Gastroesophageal sphincter (tissue), 4 donors: ENCODE measurements around the gene CCDC106. TPM values are rescaled to one million over a fixed set of nuclear protein-coding genes. Genes with fewer than 3 reads are reported as not detected.

Source experiments
- ATAC-seq: fragments of 150-250 bp; one replicate; pipeline ENCODE4 v1.9.1; 2016; ENCODE audit warnings: mild to moderate bottlenecking, moderate library complexity
- H3K27ac ChIP-seq, 4 donors: fragments of 200-600 bp; sonication (generic) in 3 of 4; 1 replicate in 3 of 4; 2 replicates in 1 of 4; pipeline ENCODE4 v1.5.1; 2016 to 2019
- H3K27me3 ChIP-seq: fragments of 200-600 bp; sonication (generic); one replicate; pipeline ENCODE4 v1.5.1; 2019
- H3K36me3 ChIP-seq, 2 donors: fragments of 200-600 bp; sonication (generic); one replicate each; pipeline ENCODE4 v1.5.1; 2019; ENCODE audit warnings: control low read depth in 1 of 2
- H3K4me1 ChIP-seq, 3 donors: fragments of 200-600 bp; sonication (generic); 1 replicate in 2 of 3; 2 replicates in 1 of 3; pipeline ENCODE4 v1.5.1; 2016 to 2019; ENCODE audit warnings: control low read depth in 2 of 3
- H3K4me3 ChIP-seq, 2 donors: fragments of 200-600 bp; sonication (generic); one replicate each; pipeline ENCODE4 v1.5.1; 2019; ENCODE audit warnings: mild to moderate bottlenecking in 1 of 2, moderate library complexity in 1 of 2
- H3K9me3 ChIP-seq, 3 donors: fragments of 200-600 bp; sonication (generic); one replicate each; pipeline ENCODE4 v1.5.1; 2017 to 2019; ENCODE audit warnings: control low read depth in 2 of 3
- EP300 ChIP-seq: sonication (generic); formaldehyde crosslinking; IDR thresholded peaks from one replicate; pipeline ENCODE4 v1.6.1; 2017; ENCODE audit warnings: antibody characterized with exemption, mild to moderate bottlenecking
- POLR2A ChIP-seq, 2 donors: fragments of 450-650 bp; IDR thresholded peaks; one replicate each; pipeline ENCODE4 v1.6.1; 2017; ENCODE audit warnings: antibody characterized with exemption in 2 of 2, mild to moderate bottlenecking in 2 of 2, moderate library complexity in 1 of 2
- POLR2AphosphoS5 ChIP-seq: sonication (generic); formaldehyde crosslinking; IDR thresholded peaks from one replicate; pipeline ENCODE4 v1.6.1; 2017; ENCODE audit warnings: antibody characterized with exemption
- WGBS, 2 donors: methylation state at CpG; one replicate each; pipeline ENCODE4 v1.1.5; 2018; ENCODE audit warnings: low coverage in 1 of 2; 5-methylcytosine and 5-hydroxymethylcytosine counted together
- total RNA-seq, 4 donors: library from RNA; depleted of rRNA; stranded (reverse); fragments of >200 nt; gene quantifications; one replicate each; pipeline ENCODE4 v1.1.0, GENCODE V29; 2016
- TF ChIP-seq, protein P1 (sequence below), 4 experiments: fragments of 200-600 bp in 2 of 4; fragments of 450-650 bp in 2 of 4; sonication (generic) in 1 of 4; IDR thresholded peaks; one replicate each; pipeline ENCODE4 v1.5.1; 2017 to 2019; ENCODE audit warnings: antibody characterized with exemption in 4 of 4, mild to moderate bottlenecking in 2 of 4, moderate library complexity in 2 of 4

Gene CCDC106
- total RNA-seq, 4 donors from 2014 or later: 11.4 to 28.5 (median 15.5) TPM

DNA sequence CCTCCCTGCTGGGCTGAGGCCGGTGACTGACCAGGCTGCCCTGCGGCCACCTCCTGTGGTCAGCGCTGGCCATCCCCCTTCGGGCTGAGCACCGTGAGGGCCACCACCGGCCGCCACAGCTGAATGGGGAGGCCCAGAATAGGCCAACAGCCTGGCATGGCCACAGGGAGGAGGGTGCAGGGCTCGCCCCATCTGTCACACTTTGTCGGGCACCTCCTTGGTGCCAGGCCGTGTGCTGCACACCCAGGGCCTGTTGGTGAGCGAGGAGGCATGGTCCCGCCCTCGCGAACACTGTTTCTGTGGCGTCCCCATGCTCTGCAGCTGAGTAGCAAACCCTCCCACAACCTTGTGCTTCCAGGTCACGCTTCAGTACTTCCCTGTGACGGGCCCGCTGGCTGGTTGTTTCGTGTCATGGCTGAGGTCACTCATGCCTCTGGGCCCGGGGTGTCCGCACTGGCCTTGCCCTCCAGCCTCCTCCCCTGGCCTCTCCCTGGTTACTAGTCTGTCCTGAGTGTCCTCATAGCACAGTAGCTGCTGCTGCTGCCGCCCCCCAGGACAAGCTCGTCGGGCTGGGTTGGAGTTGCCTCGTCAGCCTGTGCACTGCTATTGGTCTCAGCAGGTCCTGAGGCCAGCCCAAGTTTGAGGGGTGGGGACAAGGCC lies 42.2 kb downstream of the CCDC106 start:
- Histone ChIP-seq H3K9me3 (no peaks in the 10 kb centered on the region), H3K27me3 (no peaks in the 10 kb centered on the region), H3K27ac (no peak overlapping the region), H3K36me3 (peaks cover 0 to 100% of the 10 kb centered on the region in 2 donors), H3K4me3 (no peak overlapping the region), H3K4me1 (peaks cover 0 to 31% (median 0%) of the 10 kb centered on the region in 3 donors)
- 100% methylated on average over 2 of the region's 25 CpGs; no CpG with 5 or more reads in 1 of the 2 donors for WGBS, 2 donors
- TF ChIP-seq POLR2AphosphoS5 (no peak), POLR2A (IDR thresholded peaks at IDR 0.05) (no peak), EP300 (no peak)
- TF ChIP-seq, protein P1, sequence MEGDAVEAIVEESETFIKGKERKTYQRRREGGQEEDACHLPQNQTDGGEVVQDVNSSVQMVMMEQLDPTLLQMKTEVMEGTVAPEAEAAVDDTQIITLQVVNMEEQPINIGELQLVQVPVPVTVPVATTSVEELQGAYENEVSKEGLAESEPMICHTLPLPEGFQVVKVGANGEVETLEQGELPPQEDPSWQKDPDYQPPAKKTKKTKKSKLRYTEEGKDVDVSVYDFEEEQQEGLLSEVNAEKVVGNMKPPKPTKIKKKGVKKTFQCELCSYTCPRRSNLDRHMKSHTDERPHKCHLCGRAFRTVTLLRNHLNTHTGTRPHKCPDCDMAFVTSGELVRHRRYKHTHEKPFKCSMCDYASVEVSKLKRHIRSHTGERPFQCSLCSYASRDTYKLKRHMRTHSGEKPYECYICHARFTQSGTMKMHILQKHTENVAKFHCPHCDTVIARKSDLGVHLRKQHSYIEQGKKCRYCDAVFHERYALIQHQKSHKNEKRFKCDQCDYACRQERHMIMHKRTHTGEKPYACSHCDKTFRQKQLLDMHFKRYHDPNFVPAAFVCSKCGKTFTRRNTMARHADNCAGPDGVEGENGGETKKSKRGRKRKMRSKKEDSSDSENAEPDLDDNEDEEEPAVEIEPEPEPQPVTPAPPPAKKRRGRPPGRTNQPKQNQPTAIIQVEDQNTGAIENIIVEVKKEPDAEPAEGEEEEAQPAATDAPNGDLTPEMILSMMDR (IDR thresholded peaks at IDR 0.05): no peak
- ATAC-seq: no peak

DNA sequence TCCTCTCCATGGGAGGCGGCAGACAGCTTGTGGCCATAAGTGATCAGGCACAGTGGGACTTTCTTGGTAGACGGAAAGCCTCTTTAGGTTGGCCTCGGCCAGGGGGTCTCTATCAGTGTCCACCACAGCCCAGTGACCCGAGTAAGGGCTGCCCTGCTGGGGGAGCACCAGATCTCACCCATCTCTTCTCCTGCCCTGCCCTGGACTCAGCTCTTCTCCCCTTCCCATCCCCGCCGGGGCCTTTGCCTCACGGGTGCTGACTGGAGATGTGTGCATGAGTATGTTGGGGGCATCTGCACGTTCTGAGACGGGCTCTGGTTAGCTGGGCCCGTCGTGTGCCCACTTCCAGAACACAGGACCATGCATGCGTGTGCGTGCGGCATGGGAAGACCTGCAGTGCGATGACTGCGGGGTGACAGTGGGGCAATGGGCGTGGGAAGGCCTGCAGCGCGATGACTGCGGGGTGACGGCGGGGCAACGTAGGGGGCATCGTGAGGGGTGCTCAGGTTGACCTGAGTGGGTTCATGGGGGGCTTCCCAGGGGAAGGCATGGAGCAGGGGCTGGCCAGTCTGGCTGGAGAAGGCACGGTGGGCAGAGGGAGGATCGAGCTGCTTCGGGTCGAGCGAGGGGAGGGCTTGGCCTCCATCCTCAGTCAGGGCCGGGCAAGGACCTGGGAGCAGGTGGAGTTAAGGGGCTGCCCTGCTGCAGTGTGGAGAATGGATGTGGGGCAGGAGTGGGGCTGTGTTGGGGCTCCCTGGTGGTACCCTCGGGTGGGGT lies 42.9 kb downstream of the CCDC106 start:
- Histone ChIP-seq H3K4me3 (no peak overlapping the region), H3K9me3 (no peaks in the 10 kb centered on the region), H3K4me1 (peaks cover 0 to 25% (median 0%) of the 10 kb centered on the region in 3 donors), H3K27me3 (no peaks in the 10 kb centered on the region), H3K36me3 (peaks cover 0 to 100% of the 10 kb centered on the region in 2 donors), H3K27ac (no peak overlapping the region)
- TF ChIP-seq POLR2AphosphoS5: no peak
- TF ChIP-seq EP300: no peak
- no peak for ATAC-seq
- 93% methylated on average over 15 of the region's 31 CpGs; no CpG with 5 or more reads in 1 of the 2 donors for WGBS, 2 donors

DNA sequence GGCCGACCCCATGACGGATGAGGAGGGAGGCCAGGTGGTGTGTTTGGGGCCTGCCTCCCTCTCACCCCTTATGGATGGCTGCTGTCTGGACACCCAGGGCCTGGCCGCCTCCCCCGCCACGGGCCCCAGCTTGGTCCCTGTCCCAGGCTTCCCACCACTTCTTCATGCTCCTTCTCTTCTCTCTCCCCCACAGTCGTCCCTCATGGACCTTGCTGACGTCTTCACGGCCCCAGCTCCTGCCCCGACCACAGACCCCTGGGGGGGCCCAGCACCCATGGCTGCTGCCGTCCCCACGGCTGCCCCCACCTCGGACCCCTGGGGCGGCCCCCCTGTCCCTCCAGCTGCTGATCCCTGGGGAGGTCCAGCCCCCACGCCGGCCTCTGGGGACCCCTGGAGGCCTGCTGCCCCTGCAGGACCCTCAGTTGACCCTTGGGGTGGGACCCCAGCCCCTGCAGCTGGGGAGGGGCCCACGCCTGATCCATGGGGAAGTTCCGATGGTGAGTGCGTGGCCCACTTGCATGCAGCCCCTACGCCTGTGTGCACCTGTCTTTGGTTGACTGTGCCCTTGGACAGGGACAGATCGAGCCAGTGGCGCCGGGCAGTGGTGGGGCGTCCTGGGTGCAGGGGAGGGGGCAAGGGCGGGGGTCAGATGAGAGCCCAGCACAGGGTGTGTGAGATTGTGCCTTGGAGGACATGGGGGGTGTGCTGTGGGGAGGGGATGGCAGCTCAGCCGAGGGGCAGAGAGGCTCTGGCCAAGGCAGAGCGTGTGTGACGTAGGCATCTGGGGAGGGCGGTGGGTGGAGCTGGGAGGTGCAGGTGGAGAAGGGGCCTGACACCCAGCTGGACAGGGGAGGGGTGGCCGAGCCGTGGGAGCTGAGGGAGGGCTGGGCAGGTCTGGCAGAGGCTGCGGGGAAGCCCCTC lies 43.8 kb downstream of the CCDC106 start:
- H3K4me3 ChIP-seq: no peak overlapping the region
- WGBS, 2 donors: 82 to 92% methylated on average over 5 to 11 of the region's 31 CpGs
- H3K36me3 ChIP-seq: peaks cover 0 to 100% of the 10 kb centered on the region in 2 donors

DNA sequence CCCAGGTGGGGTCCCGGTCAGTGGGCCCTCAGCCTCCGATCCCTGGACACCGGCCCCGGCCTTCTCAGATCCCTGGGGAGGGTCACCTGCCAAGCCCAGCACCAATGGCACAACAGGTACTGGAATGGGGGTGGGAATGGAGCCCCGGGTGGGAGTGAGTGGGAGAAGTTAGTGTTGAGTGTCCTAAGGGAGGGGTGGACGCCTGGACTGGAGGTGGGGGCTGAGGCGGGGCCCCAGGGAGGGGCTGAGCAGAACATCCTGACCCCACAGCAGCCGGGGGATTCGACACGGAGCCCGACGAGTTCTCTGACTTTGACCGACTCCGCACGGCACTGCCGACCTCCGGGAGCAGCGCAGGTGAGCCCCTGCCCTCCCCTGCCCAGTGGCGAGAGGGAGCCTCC lies 44.7 kb downstream of the CCDC106 start:
- H3K36me3 ChIP-seq: peaks cover 0 to 100% of the 10 kb centered on the region in 2 donors
- TF ChIP-seq POLR2A (IDR thresholded peaks at IDR 0.05) (no peak), EP300 (no peak), POLR2AphosphoS5 (no peak)
- TF ChIP-seq, protein P1 (IDR thresholded peaks at IDR 0.05): no peak
- ATAC-seq: no peak
- peaks cover 0 to 13% (median 0%) of the 10 kb centered on the region in 3 donors for H3K4me1 ChIP-seq
- WGBS, 2 donors: 90 to 100% methylated on average over 1 to 7 of the region's 19 CpGs
- H3K27ac ChIP-seq: no peak overlapping the region
- H3K27me3 ChIP-seq: no peaks in the 10 kb centered on the region
- H3K9me3 ChIP-seq: no peaks in the 10 kb centered on the region
- no peak overlapping the region for H3K4me3 ChIP-seq

More for the DNA sequence above, 43.8 kb downstream of the CCDC106 start:
- no peaks in the 10 kb centered on the region for H3K9me3 ChIP-seq
- no peak for ATAC-seq
- no peak overlapping the region for H3K27ac ChIP-seq
- H3K4me1 ChIP-seq: peaks cover 0 to 18% (median 0%) of the 10 kb centered on the region in 3 donors
- no peaks in the 10 kb centered on the region for H3K27me3 ChIP-seq
- no peak for TF ChIP-seq POLR2AphosphoS5
- TF ChIP-seq POLR2A (IDR thresholded peaks at IDR 0.05): no peak
- TF ChIP-seq, protein P1 (IDR thresholded peaks at IDR 0.05): no peak
- no peak for TF ChIP-seq EP300
